C4-2B (cell line): Measurements from ENCODE around the gene SPRY1.

ENCODE experiments used
- CTCF ChIP-seq: fragments of 450-650 bp; conservative IDR thresholded peaks from 2 replicates; pipeline ENCODE4 v1.5.1; 2017; ENCODE audit warnings: mild to moderate bottlenecking
- ZFX ChIP-seq: fragments of 450-650 bp; IDR thresholded peaks from 2 replicates; pipeline ENCODE4 v1.6.1; 2017

GRCh38 chr4:123399627-123400358 lies 3.2 kb downstream of the SPRY1 start:
- TF ChIP-seq CTCF: no peak
- no peak for TF ChIP-seq ZFX
